Mucosa of stomach (tissue), 1 donor: ENCODE data around the gene RFNG.

Source experiments
- H3K27me3 ChIP-seq: one replicate; pipeline ENCODE4 v1.7.0; 2013; ENCODE audit warnings: mild to moderate bottlenecking, low read length; ENCODE audit not compliant: control insufficient read depth, insufficient read depth
- H3K36me3 ChIP-seq: one replicate; pipeline ENCODE4 v1.7.0; 2013; ENCODE audit warnings: low read length; ENCODE audit not compliant: control insufficient read depth, insufficient read depth
- H3K4me1 ChIP-seq: one replicate; pipeline ENCODE4 v1.7.0; 2013; ENCODE audit warnings: mild to moderate bottlenecking, low read length; ENCODE audit not compliant: control insufficient read depth, insufficient read depth
- H3K4me3 ChIP-seq: one replicate; pipeline ENCODE4 v1.7.0; 2013; ENCODE audit warnings: low read length
- H3K9ac ChIP-seq: one replicate; pipeline ENCODE4 v1.7.0; 2013; ENCODE audit warnings: mild to moderate bottlenecking, low read length, moderate library complexity
- H3K9me3 ChIP-seq: one replicate; pipeline ENCODE4 v1.7.0; 2013; ENCODE audit warnings: mild to moderate bottlenecking, low read length, moderate library complexity; ENCODE audit not compliant: control insufficient read depth
- donor health status: Pancreatic carcinoma.

Gene RFNG

DNA sequence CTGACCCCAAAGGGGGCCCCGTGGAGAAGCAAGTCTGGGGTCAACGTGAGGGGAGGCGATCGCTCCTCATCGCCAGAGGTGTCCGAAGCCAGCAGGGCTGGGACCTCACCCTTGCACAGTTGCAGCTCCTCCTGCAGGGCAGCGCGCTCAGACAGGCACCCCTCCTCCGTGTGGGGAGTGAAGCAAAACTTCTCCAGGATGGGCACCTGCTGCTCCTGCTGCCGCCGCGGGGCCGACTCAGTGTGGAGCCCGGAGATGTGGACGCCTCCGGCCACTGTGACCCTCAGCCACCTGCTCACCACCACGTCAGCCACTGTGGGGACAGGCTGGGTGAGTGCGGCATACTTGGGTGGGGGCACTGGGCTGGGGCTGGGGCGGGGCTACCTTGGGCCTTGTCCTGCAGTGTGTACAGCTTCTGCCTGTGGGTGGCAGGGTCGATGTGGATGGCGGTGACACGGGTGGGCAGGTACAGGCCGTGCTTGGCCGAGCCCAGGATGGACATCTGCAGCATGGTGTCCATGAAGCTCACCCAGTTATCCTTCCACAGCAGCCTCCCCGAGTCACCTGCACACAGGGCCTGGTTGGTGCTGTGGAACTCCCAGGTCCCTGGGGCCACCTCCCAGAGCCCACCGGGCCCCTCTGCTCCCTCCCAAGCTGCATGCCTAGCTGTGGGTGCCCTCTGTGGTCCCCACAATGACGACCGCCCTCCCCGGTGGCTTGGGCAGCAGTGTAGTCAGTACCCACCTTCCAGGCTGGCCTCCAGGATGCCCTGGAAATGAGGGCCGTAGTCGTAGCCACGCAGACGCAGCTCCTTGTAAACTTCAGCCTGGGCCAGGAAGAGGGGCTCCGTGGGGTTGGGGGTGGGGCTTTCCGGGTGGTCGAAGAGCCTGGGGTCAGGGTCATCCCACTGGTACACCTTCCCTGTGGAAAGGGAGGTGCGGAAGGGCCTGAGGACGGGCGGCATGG lies 35.6 kb upstream of the RFNG start:
- H3K9ac ChIP-seq: no peak overlapping the region
- H3K4me1 ChIP-seq: no peaks in the 10 kb centered on the region
- H3K27me3 ChIP-seq: no peaks in the 10 kb centered on the region
- no peak overlapping the region for H3K4me3 ChIP-seq
- H3K36me3 ChIP-seq: peaks cover 33% of the 10 kb centered on the region
- H3K9me3 ChIP-seq: no peaks in the 10 kb centered on the region

DNA sequence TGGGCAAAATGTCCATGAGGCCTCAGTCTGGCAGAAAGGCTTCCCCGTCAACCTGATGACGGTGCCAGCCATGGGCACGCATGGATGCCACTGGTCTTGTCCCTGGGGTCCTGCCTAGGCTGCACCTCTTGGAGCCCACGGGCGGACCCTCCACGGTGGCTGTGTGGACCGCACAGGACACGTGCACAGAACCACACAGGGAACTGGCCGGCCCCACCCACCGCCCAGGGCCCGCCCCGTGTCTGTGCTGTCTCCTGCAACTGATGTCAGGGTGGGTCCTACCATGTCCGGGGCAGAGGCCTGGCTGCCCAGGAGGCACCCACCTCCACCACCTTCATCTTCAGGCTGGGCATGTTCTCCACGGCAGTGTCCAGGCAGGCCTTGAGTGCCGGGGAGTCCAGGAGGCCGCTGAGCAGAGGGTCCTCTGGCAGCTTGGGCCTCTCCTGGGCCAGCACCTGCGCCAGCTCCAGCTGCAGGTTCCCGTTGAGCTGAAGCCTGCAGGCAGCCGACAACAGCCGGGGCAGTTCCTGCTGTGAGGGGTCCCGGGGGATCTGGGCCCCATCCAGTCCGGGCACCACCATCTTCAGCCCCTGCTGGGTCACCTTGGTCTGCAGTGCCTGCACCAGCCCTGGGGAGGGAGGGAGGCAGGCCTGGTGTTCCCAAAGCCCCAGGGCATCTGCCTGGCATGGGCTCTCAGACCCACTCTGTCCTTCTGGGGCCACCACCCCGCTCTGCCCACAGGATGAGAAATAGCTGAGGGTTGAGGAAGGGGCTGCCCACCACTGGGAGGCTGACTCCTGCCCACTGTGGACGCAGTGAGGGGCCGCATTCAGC lies 34.5 kb upstream of the RFNG start:
- no peaks in the 10 kb centered on the region for H3K9me3 ChIP-seq
- H3K36me3 ChIP-seq: peaks cover 33% of the 10 kb centered on the region
- H3K27me3 ChIP-seq: no peaks in the 10 kb centered on the region
- no peak overlapping the region for H3K4me3 ChIP-seq
- no peaks in the 10 kb centered on the region for H3K4me1 ChIP-seq
- no peak overlapping the region for H3K9ac ChIP-seq

DNA sequence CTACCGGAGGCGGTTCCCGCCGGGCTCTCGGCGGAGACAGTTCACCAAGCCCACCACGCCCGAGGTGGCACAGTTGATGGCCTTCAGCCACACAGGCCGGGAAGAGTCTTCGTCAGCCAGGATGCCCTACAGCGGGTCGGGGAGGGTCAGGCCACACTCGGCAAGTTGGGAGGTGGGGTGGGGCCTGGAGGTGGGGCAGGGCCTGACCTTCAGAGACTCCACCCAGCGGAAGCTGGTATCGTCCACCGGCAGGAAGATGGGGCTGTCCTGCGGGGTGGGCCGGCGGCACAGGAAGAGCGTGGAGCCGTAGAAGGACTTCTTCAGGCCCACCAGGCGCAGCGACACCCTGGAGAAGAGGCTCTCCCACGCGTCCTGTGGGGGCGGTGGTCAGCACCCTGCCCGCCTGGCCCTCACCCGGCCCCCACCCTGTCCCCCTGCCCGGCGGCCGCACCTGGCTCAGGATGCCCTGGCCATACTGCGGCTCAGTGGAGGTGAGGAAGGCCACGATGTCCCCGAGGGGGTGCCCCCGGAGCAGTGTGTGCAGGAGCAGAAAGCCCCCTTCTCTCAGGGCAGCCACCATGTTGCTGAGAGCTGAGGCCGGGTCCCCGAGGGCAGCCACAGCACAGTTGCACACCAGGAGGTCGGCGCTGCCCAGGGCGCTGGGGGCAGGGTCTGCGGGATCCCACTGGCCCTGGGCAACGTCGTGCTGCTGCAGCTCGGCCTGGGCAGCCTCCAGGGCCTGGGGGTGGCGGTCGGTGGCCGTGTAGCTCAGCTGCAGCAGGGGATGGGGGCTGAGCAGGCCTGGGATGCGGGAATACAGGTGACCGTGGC lies 33.6 kb upstream of the RFNG start:
- peaks cover 29% of the 10 kb centered on the region for H3K36me3 ChIP-seq
- no peaks in the 10 kb centered on the region for H3K4me1 ChIP-seq

DNA sequence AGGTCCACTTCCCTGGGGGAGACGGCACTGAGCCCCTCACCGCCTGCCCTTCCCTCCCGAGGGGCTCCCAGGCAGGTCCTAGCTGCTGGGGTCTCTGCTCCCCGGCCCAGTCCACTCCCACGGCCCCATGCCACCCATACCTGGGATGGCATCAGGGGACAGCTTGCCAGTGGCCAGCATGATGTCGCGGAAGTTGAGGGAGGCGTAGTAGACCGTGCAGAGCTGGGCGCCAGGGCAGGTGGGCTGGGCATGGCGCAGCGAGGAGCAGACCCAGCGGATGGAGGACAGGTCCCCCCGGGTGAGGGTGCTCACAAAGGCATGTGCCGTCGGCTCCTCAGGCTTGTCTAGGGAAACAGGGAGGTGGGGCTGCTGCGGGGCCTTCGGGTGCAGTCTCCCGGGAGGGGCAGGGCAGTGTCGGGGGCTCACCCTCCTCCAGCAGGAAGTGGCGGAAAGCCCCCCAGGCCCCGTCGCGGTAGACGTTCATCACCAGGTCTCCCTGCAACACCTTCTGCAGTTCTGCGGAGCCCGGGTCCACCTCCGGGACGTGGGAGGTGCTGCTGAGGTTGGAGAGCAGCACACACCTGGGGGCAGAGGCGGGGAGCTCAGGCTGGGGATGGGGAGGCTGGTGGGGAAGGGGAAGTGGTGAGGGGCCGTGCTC lies 32.9 kb upstream of the RFNG start:
- Histone ChIP-seq H3K4me3 (no peak overlapping the region), H3K9ac (no peak overlapping the region), H3K4me1 (no peaks in the 10 kb centered on the region), H3K9me3 (no peaks in the 10 kb centered on the region), H3K27me3 (no peaks in the 10 kb centered on the region), H3K36me3 (peaks cover 27% of the 10 kb centered on the region)

More for the DNA sequence above, 33.6 kb upstream of the RFNG start:
- Histone ChIP-seq H3K27me3 (no peaks in the 10 kb centered on the region), H3K9me3 (no peaks in the 10 kb centered on the region), H3K4me3 (no peak overlapping the region), H3K9ac (no peak overlapping the region)

DNA sequence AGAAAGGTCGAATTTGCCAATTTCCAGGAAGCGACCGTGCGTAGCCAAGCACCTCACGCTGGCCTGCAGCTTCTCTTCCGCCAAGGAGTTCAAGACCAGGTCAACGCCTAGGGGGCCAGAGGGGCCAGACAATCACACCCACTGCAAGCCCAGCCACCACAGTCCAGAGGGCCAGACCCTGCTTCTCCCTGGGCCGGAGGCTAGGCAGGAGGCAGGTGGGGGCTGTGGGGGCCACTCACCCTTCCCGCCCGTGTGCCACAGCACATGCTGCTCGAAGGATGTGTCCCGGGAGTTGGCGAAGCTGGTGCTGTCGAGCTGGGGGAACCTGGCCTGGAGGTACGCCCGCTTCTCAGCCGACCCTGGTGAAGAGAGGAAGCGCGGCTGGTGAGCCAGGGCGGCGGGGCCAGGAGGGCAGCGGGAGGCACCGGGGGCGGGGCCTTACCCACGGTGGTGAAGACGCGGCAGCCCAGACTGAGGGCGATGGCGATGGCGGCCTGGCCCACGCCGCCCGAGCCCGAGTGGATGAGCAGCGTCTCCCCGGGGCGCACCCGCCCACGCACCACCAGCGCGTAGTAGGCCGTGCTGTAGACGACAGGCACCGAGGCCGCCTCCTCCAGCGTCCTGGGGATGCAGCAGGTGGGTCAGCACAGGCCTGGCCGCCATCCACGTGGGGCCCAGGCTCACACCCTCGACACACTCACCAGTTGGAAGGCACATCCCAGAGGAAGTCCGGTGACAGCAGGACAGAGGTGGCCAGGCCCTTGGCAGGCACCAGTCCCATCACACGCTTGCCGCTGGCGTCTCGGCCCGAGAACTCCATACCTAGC lies 32.1 kb upstream of the RFNG start:
- H3K36me3 ChIP-seq: peaks cover 20% of the 10 kb centered on the region
- no peaks in the 10 kb centered on the region for H3K4me1 ChIP-seq
- H3K27me3 ChIP-seq: no peaks in the 10 kb centered on the region
- H3K9me3 ChIP-seq: no peaks in the 10 kb centered on the region
- H3K4me3 ChIP-seq: no peak overlapping the region
- no peak overlapping the region for H3K9ac ChIP-seq

DNA sequence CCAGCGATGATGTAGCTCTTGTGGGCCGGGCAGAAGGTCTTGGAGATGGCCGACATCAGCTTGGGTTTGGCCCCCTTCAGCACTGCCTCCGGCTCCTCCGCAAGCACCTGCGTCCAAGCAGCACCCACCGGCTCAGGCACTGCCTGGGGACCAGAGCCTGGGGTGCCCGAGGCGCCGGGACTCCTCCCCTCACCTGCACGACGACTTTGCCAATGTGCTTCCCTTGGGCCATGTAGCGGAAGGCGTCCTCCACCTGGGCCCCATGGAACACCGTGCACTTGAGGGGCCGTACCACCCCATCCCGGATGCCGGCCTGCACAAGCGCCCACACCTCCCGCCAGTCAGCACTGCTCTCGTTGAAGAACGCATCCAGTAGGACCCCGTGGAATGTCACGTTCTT lies 31.4 kb upstream of the RFNG start:
- Histone ChIP-seq H3K36me3 (peaks cover 13% of the 10 kb centered on the region), H3K4me3 (no peak overlapping the region), H3K4me1 (no peaks in the 10 kb centered on the region), H3K9ac (no peak overlapping the region), H3K27me3 (no peaks in the 10 kb centered on the region), H3K9me3 (no peaks in the 10 kb centered on the region)

DNA sequence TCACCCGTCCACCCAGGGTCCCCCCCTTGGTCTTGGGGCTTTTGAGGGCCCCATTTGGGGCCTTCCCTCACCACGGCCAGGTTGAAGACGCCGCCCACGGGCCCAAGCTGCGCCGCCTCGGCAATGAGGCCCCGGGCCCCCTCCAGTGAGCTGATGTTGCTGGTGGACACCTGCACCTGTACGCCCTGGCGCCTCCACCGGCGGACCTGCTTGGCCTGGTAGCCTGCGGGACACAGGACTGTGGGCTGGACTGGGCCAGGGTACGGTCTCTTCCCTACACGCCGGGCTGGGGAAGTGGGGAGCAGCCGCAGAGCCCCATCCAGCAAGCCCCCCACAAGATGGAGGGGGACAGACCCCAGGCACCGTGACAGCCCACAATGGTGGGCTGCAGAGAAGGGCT lies 30.8 kb upstream of the RFNG start:
- Histone ChIP-seq H3K36me3 (peaks cover 8% of the 10 kb centered on the region), H3K4me3 (no peak overlapping the region), H3K4me1 (no peaks in the 10 kb centered on the region), H3K9ac (no peak overlapping the region), H3K9me3 (no peaks in the 10 kb centered on the region), H3K27me3 (no peaks in the 10 kb centered on the region)

DNA sequence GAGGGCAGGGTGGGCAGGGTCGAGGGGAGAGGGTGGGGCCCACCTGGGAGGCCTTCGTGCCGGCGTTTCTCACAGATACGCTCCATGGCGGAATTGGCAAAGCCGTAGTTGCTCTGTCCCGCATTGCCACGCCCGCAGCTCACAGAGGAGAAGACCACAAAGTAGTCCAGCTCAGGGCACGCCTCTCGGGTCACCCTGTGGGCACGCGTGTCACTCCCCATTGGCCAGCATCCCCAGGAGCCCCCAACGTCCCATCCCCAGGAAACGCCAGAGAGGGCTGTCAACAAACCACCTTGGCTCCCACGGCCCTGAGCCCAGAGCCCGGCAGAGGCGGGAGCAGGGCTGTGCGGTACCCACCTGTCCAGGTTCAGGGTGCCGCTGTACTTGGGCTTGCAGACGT lies 30.4 kb upstream of the RFNG start:
- H3K9me3 ChIP-seq: no peaks in the 10 kb centered on the region

DNA sequence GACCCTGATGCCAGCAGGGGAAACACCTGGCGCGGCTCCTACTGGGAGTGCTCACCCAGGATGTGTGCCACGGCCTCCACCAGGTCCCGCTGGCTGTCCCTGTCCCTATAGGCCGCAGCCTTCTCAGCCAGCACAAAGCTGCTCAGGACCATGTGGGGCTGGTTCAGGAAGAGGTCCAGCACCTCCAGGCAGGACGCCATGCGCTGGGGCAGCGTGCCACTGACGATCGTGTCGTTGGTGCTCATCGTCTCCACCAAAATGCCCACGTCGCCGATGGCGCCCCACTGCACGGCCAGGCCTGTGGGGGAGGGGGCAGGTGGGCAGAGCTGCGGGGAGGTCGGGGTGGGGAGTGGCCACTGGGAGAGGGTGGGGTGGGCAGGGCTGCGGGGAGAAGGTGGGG lies 29.9 kb upstream of the RFNG start:
- no peaks in the 10 kb centered on the region for H3K4me1 ChIP-seq
- H3K9me3 ChIP-seq: no peaks in the 10 kb centered on the region
- no peak overlapping the region for H3K4me3 ChIP-seq
- H3K36me3 ChIP-seq: peaks cover 5% of the 10 kb centered on the region
- H3K9ac ChIP-seq: no peak overlapping the region
- no peaks in the 10 kb centered on the region for H3K27me3 ChIP-seq

More for the DNA sequence above, 30.4 kb upstream of the RFNG start:
- no peak overlapping the region for H3K4me3 ChIP-seq
- peaks cover 5% of the 10 kb centered on the region for H3K36me3 ChIP-seq
- no peaks in the 10 kb centered on the region for H3K4me1 ChIP-seq
- H3K9ac ChIP-seq: no peak overlapping the region
- no peaks in the 10 kb centered on the region for H3K27me3 ChIP-seq

DNA sequence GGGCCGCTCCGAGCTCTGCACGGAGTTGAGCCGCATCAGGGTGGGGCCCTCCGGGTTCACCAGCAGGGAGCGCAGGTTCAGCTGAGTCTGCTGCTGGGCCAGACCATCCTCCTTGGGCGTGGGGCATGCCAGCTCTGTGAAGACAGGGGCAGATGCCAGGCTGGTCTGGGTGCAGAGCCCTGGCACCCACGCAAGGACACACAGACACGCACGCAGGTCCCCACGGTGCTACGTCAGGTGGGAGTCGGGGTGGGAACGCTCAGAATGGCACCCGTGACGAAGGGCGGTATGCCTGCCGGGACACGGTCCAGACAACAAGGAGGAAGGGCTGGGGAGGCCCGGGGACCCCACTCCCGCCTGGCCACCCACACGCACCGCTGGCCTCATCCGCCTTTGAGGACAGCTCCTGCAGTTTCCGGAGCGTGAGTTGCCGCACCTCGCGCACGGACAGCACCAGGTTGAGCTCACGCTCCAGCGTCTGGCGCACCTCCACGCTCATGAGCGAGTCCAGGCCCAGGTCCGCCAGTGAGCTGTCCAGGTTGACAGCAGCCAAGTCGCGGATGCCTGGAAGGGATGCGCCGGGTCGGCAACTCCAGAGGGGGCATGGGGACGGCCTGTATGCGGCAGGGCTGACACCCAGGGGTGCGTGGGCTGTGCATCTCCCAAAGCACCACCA lies 29.3 kb upstream of the RFNG start:
- no peaks in the 10 kb centered on the region for H3K4me1 ChIP-seq
- H3K36me3 ChIP-seq: peaks cover 5% of the 10 kb centered on the region
- H3K27me3 ChIP-seq: no peaks in the 10 kb centered on the region
- H3K4me3 ChIP-seq: no peak overlapping the region
- H3K9ac ChIP-seq: no peak overlapping the region
- no peaks in the 10 kb centered on the region for H3K9me3 ChIP-seq
